GM18517 (cell line): ENCODE measurements around the gene PTGES2.
"Not testable (repeated sequence)": the region's sequence is repeated elsewhere in the genome, so short reads cannot be mapped to it uniquely, and the experiment has no call there.

Source experiments
- ATAC-seq: cut with Tn5 transposase; IDR thresholded peaks from one replicate; pipeline ENCODE4 v1.9.1; 2021; ENCODE audit warnings: mild to moderate bottlenecking, moderate library complexity; ENCODE audit not compliant: unreplicated experiment

The PTGES2 gene

GRCh38 chr9:128092199-128092977, 35.1 kb downstream of the PTGES2 start:
- no peak for ATAC-seq

DNA sequence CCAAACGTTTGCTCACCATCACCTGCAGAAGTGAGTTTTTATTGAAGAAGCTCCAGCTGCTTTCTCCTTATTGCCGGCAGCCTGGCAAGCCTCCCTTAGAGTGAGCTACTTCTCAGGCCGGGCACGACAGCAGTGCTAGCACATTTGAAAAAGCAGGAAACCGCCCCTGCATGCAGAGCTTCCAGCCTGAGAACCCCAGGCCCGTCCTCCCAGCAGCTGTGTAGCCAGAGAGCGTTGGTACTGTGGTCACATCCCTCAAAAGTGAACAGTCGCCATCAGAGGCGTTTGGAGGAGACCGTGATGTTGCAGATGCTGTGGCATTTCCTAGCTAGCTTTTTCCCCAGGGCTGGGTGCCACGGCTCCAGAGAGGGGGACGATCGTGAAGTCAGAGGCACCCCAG, 36.0 kb downstream of the PTGES2 start:
- no peak for ATAC-seq

DNA sequence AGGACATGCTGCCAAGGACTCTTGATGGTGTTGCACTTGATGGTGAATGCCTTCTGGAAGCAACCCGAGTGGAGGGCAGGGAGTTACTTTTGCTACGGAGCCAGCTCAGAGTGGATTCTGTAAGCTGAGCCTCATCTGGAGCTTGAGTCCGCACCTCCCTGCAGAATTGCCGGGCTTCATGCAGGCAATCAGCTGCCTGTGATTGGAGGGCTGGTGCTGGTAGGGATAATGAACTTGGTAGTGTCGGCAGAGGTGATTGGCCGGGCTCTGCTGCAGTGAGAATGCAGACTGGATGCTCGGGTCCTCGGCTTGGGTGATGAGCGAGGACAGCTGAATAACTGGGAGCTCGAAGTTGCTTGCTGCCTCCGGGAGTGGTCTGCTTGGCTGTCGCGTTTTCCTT, 36.4 kb downstream of the PTGES2 start:
- ATAC-seq: no peak

DNA sequence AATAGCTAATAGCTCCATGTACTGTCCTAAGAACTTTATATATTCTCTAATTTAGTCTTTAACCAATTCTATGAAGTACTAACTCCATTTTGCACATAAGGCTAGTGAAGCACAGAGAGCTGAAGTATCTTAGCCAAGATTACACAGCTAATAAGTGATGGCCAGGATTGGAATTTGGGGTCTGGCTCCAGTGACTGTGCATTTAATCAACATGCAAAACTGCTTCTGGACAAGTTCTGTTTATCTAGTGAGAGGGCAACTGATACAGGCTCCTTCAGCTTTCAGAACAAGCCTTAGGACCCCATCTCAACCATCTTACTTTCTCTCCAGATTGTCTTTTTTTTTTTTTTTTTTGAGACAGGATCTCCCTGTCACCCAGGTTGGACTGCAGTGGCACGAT, 38.2 kb downstream of the PTGES2 start:
- no peak for ATAC-seq

DNA sequence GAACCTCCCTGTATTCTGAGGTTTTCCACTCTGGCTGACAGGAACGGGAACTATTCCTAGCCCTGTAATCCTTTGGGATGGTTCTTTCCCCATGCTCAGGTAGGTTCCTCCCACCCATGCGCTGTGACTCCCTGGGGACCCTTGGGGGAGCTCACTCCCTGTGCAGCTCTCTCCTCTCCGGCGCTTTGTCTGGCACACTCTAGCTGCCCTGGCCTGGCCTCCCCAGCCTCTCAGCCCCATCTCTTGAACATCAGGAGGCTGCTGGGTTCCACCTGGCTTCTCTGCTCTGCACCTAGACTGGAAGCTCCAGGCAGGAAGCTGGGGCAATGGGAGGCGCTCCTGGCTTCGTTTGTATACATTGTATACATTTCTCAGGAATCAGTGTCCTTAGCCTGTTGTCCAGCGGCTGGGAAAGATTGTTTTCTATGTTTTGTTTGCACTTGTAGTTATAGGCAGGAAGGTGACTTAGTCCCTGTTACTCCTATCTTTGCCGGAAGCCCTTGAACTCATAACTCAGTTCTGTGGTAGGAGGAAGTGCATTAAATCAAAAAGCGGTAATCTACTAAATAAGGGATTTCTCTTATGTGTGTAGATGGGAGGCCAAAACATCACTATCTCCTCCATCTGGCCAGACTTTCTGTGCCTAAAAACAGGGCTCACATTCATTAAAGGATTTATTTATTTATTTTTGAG, 39.1 kb downstream of the PTGES2 start:
- ATAC-seq: no peak

- no peak for ATAC-seq
Observed at GRCh38 chr9:128087262-128087661, 40.3 kb downstream of the PTGES2 start.

DNA sequence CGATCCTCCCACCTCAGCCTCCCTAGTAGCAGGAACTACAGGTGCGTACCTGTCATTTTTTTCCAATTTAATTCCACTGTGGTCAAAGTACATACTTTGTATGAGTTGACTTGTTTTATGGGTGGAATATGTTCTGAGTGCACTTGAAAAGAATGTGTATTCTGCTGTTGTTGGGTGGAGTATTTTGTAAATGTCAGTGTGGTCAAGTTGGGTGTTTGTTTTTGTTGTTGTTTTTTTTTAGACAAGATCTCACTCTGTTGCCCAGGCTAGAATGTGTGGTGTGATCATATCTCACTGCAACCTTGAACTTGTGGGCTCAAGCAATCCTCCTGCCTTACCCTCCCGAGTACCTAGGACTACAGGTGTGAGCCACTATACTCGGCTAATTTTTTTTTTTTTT, 41.6 kb downstream of the PTGES2 start:
- no peak for ATAC-seq

DNA sequence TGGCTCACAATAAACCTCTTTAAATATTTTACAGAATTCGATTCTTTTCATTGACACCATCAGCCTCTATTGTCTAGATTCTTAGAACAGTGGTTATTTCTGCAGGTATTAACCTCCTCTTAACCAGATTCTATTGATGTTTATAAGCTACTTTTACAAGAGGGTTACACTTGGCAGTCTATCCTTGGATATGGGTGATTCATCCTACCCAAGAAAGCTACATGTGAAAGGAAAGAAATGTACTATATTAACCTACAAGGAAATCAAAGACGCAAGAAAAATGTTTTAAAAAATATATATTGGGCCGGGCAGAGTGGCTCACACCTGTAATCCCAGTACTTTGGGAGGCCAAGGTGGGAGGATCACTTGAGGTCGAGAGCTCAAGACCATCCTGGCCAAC, 42.8 kb downstream of the PTGES2 start:
- ATAC-seq: no peak

DNA sequence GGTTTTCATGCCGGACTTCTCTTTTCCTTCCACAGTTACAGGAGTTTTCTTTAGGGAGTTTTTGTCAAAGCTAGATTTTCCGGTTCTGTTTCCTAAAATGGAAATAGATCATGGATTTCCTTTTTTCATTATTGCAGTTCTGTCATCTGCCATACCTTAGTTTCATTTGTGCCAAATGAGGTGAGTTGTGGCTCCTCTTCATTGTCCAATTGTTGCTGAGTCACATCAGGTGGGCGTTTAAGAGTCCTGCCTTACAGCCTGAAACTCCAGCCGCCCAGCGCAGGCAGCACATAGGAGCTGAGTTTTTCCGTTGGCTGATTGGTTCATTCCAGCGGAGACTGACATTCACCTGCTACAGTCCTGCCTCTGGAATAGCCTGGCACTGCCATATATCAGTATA, 45.4 kb downstream of the PTGES2 start:
- ATAC-seq: no peak

DNA sequence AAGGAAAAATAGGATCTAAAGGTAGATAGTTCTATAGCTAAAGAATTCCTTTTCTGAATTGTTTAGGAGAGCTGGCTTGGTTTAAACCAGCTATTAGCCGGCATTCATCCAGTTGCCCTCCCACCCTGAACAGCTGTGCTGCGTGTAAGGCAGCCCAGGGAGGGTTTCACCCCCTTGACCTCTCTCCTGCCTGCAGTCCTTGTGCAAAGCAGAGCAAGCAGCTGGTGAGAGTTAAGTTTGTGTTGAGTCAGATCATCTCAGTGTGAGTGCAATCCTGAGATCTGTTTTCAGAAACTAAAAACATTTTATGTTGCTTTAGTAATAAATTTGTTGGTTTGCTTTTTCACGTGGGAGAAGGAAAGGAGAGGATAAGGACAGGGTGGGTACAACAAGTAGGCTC, 46.5 kb downstream of the PTGES2 start:
- ATAC-seq: no peak

DNA sequence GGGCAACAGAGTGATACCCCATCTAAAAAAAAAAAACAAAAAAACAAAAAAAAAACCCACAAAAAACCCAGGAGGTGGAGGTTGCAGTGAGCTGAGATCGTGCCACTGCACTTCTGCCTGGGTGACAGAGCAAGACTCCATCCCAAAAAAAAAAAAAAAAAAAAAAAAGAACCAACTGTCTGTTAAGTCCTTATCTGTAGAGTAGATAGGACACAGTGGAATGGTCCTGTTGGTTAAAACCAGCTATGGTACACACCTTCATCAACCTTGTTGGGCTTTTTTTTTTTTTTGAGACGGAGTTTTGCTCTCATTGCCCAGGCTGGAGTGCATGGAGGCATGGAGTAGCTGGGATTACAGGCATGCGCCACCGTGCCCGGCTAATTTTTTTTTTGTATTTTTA, 47.3 kb downstream of the PTGES2 start:
- no peak for ATAC-seq

DNA sequence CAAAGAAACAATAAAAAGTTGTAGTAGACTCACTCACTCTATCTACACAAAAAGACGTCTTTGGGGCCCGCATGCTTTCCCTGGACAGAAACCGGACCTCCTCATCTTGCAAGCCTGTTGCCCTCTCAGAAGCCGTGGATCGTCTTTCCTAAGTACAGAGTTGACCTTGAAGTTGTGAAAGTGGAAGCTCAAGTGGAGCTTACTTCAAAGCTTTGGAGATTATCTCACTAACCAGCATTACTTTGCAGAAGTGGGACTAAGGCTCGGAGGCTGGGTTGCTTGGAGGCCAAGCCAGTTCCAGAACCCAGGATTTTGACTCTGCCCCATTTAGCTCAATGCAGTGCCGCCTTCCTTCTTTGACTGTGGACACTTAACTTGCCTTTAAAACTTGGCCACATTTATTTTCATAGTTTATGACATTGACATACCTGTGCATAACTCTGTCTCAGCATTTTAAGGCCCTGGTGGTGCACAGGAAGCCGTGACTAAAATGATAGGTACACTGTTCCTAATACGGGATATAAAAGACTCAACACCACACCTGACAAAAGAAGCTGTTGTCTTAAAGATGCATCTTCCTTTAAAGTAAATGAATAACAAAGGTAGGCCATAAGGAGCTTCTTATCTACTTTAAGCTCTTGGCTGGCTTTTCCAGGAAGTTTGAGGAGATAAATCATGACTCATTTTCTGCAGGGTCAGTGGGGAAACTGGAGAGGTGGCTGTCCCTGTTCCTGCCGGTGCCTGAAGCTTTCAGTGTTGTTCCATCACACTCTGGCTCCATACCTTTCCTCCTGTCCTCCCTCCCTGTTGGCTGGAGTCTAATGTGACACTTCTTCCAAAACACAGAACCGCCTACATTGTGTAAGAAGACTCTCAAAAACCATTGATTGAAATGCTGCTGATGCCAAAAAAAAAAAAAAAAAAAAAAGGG, 48.8 kb downstream of the PTGES2 start:
- no peak for ATAC-seq

DNA sequence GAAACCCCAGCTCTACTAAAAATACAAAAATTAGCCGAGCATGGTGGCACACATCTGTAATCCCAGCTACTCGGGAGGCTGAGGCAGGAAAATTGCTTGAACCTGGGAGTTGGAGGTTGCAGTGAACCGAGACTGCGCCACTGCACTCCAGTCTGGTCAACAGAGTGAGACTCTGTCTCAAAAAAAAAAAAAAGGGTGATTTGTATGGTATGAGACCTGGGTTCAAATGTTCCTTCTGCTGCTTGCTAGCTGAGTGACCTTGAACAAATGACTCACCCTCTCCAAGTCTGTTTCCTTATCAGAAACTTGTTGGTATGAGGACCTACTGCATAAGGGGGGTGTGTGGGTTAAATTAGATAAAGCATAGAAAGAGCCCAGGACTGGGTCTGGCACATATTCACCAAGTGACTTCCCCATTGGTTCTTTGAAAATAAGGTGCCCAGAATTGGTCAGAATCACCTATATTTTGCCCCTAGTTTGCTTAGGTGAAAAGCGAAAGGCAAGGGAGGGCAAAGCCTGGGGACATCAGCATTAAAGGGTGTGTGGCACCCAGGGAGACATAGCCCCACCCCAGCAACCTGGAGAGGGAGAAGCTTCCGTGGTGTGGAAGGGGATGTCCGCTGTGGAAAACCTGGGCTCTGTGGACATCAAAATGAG, 49.6 kb downstream of the PTGES2 start:
- no peak for ATAC-seq

DNA sequence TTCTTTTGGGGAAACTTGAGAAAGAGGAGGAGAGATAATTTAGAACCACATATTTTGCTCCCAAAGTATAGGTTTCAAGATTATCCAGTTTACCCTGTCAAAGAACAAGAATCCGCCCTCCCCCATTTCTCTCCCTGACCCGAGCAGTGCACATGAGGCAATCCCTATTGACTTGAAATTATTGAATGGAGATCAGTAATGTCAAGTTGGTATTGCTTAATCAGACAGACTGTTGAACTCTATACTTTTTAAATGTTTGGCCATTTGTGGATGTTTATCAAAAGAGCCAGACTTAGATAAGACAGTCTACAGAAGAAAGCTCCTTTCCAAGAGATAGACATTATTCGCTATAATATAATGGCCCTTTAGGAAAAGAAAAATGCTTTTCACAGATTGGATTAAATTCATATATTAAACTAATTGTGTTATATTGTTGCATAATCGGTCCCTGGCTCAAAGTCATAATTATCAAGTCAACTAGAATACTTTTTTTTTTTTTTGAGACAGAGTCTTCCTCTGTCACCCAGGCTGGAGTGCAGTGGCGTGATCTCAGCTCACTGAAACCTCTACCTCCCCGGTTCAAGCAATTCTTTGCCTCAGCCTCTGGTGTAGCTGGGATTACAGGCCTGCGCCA, 54.2 kb downstream of the PTGES2 start:
- no peak for ATAC-seq

DNA sequence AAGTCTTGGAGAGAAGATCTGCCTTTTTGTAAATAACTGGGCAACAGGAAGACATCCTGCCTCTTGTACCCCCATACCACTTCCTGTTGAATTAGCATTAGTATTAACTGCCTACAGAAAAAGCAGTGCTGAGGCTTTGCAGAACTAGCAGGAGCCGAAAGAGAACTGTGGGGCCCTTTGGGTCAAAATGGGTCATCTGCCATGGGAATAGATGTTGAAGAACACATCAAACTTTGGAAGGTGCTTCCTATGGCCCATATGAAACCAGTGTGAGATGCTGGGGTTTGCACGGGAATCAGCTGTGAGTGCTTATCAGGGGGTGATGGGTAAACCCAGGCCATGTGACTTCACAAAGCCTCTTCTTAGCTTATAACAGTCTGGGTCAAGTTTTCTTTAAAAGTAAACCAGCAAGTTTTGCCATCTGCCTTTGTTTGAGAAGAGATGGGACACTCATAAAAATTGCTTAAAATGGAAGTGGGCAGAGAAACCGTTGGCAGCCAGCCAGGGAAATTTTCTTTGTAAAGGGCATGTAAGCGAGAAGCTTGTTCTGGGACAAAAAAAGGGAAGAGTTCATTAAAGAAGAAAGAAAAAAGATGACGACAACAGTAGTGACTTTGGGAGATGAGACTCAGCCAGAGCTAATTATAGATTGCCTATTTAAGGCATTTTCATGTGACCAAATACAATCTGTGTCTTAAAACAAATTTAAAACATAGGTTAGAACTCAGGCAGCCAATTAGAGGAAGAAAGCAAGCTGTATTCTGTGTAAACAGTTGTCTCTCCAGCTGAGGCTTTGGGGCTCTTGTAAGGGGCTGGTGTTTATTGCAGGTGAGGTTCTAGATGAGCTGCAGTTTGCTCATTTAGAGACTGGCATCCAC, 55.1 kb downstream of the PTGES2 start:
- peak; percentile 20 for ATAC-seq

GRCh38 chr9:128071475-128071874, 56.1 kb downstream of the PTGES2 start:
- not testable (repeated sequence) for ATAC-seq

GRCh38 chr9:128070874-128071273, 56.7 kb downstream of the PTGES2 start:
- ATAC-seq: no peak
